GM13977 (cell line): ENCODE data around the gene RFX2.

Source experiments
- DNase-seq: peaks from one replicate; pipeline ENCODE4 v3.0.0; 2012; ENCODE audit warnings: low spot score
- in situ Hi-C: fragments of 300-500 bp; cut with MboI; formaldehyde crosslinking; loops from one replicate; pipeline ENCODE4 v1.12.0; 2022; ENCODE audit warnings: low sequenced_read_pairs, low pct_unique_long_range_greater_than_20kb, mixed read lengths, inconsistent platforms; ENCODE audit not compliant: unreplicated experiment
- TF ChIP-seq, protein P1 (sequence below): IDR thresholded peaks from 2 replicates; pipeline ENCODE4 v1.5.1; 2012; ENCODE audit warnings: mild to moderate bottlenecking, control low read depth; ENCODE audit not compliant: insufficient read depth; ENCODE audit errors: extremely low read depth, missing control alignments

The RFX2 gene

DNA sequence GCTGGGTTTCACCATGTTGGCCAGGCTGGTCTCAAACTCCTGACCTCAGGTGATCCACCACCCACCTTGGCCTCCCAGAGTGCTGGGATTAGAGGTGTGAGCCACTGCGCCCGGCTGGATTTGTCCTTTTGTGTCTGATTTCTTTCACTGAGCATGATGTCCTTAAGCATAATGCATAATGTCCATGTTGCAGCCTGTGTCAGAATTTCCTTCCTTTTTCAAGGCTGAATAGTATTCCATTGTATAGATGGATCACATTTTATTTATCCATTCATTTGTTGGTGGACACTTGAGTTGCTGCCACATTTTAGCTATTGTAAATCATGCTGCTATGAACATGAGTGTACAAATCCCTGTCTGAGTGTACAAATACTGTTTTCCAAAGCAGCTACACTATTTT, 25.5 kb downstream of the RFX2 start:
- DNase-seq = no peak
- in situ Hi-C loops = no loop called here

DNA sequence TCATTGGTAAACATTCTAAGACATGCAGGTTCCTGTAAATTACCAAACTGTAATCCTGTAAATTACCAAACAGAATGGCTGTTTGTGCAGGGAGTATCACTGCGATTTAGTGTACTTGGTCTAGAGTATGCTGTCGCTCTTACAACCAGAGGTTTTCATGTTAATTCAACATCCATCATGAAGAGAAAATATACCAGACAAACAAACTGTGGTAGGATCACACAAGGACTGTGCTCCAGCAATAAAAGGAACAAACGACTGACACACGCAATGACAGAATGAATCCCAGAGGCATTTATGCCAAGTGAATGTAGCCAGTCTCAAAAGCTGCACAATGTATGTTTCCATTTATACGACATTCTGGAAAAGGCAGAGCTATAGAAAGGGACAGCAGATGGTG, 31.2 kb downstream of the RFX2 start:
- TF ChIP-seq, protein P1, sequence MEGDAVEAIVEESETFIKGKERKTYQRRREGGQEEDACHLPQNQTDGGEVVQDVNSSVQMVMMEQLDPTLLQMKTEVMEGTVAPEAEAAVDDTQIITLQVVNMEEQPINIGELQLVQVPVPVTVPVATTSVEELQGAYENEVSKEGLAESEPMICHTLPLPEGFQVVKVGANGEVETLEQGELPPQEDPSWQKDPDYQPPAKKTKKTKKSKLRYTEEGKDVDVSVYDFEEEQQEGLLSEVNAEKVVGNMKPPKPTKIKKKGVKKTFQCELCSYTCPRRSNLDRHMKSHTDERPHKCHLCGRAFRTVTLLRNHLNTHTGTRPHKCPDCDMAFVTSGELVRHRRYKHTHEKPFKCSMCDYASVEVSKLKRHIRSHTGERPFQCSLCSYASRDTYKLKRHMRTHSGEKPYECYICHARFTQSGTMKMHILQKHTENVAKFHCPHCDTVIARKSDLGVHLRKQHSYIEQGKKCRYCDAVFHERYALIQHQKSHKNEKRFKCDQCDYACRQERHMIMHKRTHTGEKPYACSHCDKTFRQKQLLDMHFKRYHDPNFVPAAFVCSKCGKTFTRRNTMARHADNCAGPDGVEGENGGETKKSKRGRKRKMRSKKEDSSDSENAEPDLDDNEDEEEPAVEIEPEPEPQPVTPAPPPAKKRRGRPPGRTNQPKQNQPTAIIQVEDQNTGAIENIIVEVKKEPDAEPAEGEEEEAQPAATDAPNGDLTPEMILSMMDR = no peak
- DNase-seq = no peak
- in situ Hi-C loops = no loop called here

More for the DNA sequence above, 25.5 kb downstream of the RFX2 start:
- TF ChIP-seq, protein P1 = no peak

DNA sequence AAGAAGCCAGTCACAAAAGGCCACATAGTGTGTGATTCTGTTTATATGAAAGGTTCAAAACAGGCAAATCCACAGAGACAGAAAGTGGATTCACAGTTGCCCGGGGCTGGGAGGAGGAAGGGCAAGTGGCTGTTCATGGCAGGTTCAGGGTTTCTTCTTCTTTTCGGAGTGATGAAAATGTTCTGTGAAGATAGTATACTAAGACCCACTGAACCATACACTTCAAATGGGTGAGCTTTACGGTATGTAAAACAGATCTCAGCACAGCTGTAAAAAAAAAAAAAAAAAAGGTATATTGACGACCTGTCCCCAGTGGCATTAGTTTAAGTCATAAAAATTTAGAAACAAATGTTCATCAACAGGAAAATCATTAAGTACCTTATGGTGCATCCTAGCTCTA, 32.2 kb downstream of the RFX2 start:
- no peak for DNase-seq
- TF ChIP-seq, protein P1 = no peak
- in situ Hi-C loops = no loop called here

DNA sequence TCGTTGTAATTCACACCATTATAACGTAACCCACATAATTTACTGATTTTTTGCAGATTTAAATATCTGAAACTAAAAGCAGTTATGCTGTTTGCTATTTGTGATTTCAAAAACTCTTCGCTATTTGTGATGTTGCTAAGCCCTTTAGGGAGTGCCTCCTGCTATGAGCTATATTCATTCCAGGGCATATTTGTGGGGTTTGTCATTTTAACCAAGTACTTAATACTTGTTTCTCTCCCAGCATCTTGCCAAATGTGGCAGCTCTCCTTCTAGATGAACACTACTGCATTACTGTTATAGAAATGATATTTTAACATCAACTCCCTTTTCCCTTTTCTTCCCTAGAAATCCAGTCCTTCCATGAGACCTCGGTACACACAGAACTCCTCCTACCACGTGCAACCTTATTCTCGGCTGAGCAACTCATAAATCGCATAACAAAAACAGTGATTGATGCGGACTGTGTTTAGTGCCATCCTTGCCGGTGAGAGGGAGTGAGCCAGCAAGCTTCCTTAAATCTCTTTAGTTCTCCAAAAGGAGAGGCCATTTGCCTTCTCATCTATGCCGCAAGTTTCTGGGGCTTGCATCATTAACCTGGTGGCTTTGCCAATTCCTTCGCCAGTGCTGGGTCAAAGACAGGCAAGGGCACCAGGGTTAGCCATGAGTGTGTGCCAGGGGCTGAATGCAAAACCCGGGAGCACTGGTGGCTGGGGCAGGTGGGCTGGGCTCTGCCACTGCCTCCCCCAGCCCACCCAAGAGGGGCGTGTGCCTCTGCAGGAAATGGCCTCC, 33.4 kb downstream of the RFX2 start:
- in situ Hi-C loops = no loop called here
- TF ChIP-seq, protein P1 = no peak
- no peak for DNase-seq

DNA sequence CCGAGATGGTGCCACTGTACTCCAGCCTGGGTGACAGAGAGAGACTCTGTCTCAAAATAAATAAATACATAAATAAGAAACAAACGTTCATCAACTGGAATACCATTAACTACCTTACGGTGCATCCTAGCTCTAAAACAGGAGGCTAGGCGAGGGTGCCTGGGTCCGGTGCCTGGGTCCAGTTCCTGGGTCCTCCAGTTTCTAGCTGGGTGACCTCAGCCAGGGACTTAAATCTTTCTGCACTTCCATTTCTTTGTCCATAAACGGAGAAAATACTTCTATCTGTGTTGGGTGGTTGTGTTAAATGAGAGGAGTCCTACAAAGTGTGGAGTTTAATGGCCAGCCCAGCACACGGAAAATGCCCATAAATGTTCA, 34.0 kb downstream of the RFX2 start:
- TF ChIP-seq, protein P1 = no peak
- DNase-seq = no peak
- in situ Hi-C loops = no loop called here

DNA sequence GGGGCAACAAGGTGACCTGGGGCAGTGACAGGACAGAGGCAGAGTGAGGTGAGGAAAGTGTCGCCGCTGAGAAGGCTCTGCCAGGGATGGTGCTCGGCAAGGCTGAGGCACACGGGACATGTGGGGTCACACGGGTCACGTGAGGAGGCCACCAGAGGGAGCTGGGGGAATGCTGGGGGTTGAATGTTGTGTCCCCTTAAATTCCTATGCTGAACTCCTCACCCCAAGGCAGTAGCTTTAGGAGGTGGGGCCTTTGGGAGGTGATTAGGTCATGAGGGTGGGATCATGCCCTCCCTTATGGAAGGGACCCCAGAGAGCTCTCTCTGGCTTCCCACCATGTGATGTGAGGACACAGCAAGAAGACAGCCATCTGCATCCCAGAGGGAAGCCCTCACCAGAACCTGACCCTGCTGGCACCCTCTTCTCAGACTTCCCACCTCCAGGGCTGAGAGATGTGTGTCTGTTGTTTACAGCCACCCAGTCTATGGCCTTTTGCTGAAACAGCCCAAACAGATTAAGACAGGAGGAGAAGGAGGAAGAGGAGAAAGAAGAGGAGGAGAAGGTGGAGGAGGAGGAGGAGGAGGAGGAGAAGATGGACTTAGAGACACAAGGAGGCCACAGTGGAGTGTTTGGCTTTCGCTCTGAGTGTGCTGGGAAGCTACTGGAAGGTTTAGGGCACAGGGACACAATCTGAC, 35.4 kb downstream of the RFX2 start:
- TF ChIP-seq, protein P1 = no peak
- no peak for DNase-seq
- in situ Hi-C loops = no loop called here
